Kidney glomerular epithelial cell (primary cell): Measurements from ENCODE around the gene STK39.
"Not testable (repeated sequence)": the region's sequence is repeated elsewhere in the genome, so short reads cannot be mapped to it uniquely, and the experiment has no call there.

Experiments used
- DNase-seq: peaks from one replicate; lab custom pipeline; 2025; lab: John Stamatoyannopoulos, UW

Gene STK39

DNA sequence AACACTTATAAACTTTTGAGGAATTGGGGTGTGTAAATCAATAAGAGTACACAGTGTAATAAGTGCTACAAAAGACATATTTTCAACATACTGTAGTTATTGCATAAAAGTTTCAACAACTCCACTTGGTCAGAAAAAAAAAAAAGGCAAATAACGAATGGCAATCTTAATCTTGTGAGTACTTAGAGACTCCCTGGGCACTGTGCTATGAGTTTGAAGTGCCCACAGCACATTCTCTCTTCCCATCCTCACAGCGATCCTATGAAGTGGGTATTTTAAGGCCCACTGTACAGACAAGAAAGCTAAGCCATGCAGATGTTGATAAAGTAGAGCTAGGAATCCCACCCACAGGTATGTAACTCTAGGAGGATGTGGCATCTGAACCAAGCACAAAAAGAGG lies 112.3 kb downstream of the STK39 start:
- DNase-seq, result no peak

- DNase-seq, result no peak
Observed at GRCh38 chr2:168134485-168134884, 112.9 kb downstream of the STK39 start.

DNA sequence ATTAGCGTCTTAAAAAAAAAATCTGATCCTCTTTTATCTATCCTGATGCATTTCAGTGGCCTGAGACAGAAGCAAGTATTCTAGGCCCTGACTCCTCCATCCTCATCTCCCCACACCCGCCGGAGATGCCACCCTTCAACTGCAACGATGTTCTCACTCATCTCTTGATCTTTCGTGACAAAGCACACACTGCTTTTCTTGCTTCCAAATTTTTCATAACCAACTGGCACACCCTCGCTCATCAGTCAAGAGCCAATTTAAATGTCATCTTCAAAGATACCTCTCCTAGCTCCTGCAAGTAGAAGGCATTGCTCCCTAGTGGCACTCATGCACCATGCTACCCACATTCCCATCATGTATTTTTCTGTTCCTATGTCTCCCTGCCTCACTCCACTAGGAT lies 115.0 kb downstream of the STK39 start:
- no peak for DNase-seq

- no peak for DNase-seq
Observed at GRCh38 chr2:168130346-168130745, 117.0 kb downstream of the STK39 start.

DNA sequence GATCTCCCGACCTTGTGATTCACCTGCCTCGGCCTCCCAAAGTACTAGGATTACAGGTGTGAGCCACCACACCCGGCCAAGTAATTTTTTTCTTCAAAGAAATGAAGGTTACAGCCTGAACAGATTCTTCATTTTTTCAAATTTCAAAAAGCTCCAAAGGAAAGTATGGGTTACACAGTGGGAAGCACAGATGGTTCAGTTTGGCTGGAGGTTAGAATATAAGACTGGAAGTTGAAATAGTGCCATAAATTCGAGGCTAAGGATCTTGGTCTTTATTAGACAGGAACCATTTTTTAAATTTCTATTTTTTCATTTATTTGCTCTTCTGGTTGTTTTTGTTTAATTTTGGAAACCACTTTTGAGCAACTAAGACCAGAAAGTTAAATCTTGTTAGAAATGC lies 120.0 kb downstream of the STK39 start:
- DNase-seq, result no peak

DNA sequence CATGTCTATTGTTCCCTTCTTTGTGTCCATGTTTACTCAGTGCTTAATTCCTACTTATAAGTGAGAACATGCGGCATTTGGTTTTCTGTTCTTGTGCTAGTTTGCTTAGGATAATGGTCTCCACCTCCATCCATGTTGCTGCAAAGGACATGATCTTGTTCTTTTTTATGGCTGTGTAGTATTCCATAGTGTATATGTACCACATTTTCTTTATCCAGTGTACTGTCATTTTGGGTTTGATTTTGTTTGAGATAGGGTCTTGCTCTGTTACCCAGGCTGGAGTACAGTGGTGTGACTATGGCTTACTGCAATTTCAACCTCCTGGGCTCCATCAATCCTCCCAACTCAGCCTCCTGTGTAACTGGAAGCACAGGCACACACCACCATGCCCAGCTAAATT lies 125.2 kb downstream of the STK39 start:
- not testable (repeated sequence) for DNase-seq

DNA sequence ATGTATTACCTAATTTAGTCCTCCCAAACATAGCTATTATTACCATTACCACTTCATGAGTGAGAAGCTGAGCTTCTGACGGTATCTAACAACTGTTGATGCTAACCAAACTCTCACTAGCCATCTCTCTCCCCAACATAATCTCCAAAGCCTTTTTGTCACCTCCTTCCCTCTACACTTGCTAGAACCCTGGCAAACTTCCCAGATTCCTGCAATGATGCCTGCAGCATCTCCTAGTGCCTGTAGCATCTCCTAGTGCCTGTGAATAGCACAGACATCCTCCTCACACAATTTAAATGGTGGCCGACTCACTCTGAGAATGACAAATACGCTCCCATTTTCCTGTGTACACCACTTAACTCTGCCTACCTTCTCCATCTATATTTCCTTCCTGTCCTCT lies 126.7 kb downstream of the STK39 start:
- no peak for DNase-seq

GRCh38 chr2:168120310-168120709 lies 127.1 kb downstream of the STK39 start:
- DNase-seq, result no peak

DNA sequence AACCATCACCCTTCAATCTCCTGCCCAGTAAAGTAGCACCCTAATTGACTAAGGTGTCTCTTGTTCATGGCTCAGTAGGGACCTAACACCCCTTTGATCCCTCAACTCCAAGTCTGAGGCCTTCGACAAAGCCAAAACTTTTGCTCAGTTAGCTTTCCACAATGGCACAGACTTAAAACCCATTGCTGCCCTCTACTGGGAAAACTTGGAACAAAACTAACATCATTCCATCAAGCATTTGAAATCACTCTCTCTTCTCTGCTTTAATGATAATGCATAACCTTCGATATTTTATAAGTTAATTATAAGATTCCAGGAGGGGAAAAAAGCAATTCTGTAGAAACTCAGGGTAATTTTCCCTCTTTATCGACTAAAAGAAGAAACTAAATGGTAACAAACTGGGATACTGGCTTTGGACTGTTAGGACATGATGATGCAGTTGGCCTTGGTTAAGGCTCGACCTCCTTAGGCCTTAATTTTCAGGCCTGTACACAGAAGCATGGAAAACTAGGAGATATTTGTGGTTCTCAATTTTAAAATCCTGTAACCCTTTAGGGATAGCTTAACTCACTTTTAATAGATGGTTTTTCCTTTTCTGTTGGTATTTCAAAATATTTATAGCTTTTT lies 127.8 kb downstream of the STK39 start:
- peak; percentile 58 for DNase-seq

DNA sequence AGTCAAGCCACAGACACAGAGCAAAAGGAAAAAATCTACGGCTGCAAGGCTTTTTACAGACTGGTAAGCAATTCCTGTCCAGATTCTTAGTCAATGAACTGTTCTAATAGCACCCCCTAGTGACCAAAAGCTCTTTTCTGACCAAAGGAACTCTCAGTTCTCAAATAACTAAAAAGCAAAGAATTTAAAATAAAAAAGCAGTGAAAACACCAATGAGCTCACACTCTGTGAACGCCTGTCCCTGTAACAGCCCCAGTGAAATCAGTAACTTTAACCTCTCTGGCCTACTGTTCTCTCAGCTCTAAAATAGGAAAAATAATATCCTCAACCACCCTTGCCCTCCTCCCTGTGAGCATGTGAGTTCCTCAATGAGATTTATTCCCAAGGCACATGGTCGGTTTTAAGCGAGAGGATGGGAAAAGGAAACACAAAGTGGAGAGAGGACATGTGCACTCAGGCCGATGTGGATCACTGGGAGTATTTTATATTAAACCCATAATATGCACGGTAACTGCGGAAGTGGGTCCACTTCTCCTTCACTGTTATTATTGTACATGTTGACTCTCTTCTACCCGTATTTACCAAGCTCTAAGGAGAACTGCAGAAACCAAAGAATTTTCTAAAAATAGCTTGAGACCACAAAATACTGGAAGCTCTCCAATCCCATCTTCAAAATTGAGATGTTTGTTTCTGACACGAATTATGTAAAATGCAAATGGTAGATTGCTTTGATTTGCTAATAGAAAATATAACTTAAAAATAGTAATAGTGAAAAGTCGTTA lies 128.5 kb downstream of the STK39 start:
- peak; percentile 73 for DNase-seq

GRCh38 chr2:168116448-168116847 lies 130.9 kb downstream of the STK39 start:
- DNase-seq, result no peak

DNA sequence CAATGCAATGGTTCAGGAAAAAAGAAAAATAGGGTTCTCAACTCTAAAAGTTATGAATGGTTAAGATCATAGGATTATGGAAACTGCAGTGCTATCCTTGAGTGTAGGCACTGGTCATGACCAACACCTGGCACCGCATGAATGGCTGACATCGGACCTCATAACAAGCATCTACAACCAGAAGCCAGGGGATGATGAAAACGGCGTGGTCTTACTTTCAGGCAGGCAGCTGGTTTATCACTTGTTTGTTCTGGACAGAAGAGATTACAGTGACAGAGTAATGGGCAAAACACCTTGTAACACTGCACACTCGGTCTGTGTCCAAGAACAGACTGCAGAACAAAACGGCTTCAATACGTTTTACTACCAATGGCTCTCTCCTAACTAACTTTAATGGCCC lies 132.8 kb downstream of the STK39 start:
- DNase-seq, result no peak

DNA sequence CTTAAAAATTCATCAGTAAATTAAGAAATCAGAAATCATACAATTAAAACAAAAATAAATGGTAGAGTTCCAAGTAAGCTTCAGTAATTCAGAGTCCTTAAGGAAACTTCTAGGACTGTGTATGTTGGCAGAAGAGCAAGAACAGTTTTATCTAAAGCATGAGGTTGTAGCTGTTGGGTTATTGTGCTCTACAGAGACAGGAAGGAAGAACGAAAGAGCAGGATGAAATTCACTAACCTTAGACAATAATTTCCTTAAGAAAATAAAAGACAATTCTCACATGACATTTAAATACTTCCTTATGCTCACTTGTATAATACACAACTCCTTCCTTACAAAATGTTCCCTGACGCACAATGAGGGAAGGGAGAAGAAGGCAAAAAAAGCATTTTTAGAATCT lies 133.4 kb downstream of the STK39 start:
- no peak for DNase-seq

- no peak for DNase-seq
Observed at GRCh38 chr2:168107322-168107721, 140.1 kb downstream of the STK39 start.

DNA sequence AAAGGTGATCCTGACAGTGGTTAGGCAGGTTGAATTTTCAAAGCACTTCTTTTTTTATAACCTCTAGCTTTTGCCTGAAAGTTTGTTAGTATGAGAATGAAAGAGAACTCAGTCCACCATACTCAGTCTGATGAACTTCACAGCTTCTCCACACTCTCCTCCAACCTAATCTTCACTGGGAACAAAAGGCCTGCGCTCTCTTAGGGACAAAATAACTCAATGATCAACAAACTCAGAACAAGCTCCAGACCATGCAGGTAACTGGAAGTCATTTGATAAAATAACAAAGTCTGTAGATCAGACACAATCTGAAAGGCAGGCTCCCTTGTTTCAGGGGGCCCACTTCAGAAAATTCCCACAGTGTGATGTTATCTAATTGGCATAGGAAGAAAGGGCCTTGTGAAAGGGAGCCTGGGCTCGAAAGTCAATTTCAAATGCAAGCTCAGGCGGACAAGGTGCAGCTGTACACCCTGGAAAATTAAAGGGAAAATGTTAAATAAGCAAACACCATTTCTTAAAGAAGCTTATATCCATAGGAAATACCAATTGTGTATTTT lies 142.2 kb downstream of the STK39 start:
- DNase-seq, result no peak

- peak; percentile 89 for DNase-seq
Observed at GRCh38 chr2:168097431-168097830, 150.0 kb downstream of the STK39 start.

GRCh38 chr2:168096158-168096557 lies 151.2 kb downstream of the STK39 start:
- DNase-seq, result no peak

GRCh38 chr2:168091986-168092385 lies 155.4 kb downstream of the STK39 start:
- no peak for DNase-seq

GRCh38 chr2:168090366-168091135 lies 156.8 kb downstream of the STK39 start:
- DNase-seq, result no peak

DNA sequence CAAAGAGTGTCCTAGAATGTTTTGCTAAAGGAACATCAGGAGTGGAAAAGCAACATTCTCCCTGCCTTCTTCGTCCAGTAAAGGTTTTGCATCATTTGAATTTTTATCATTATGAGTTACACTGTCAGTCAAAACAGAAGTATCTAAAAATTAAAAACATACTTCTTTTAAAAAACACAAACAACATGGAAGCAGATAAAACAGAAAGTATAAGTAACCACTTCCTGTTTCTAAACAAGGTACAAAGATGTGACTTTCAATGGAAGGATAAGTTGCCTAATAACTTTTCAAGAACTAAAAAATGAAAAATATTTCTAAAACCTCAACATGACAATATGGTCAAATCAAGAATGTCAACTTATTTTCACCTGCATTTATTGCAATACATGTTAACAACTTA lies 158.2 kb downstream of the STK39 start:
- no peak for DNase-seq

DNA sequence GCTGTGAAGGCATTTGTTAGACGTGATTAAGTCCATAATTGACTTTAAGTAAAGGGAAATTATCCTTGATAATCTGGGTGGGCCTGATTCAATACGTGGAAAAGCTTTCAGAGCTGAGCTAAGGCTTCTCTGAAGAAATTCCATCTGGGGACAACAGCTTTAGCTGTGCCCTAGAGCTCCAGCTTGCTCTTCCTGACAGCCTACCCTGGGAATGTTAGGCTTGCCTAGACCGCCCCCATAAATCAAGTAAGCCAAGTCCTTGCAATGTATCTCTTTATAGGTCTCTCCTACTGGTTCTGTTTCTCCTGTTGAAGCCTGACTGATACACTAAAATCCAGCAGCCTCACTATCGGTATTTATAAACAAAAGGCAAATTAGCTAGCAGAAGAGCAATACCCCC lies 160.0 kb downstream of the STK39 start:
- no peak for DNase-seq

GRCh38 chr2:168086851-168087250 lies 160.5 kb downstream of the STK39 start:
- no peak for DNase-seq
